BJ (cell line): ENCODE data around the gene DOCK10. TPM values are rescaled to one million over a fixed set of nuclear protein-coding genes. Genes with fewer than 3 reads are reported as not detected.

Experiments used
- CTCF ChIA-PET: fragments of 350-600 bp; formaldehyde crosslinking; extraction: SDS; loops from one replicate; lab custom pipeline; 2021; ENCODE audit warnings: antibody characterized with exemption, inconsistent platforms; lab: Yijun Ruan, JAX
- POLR2A ChIA-PET: fragments of 300-600 bp; sonication (Branson Sonifier 250); formaldehyde crosslinking; extraction: SDS; loops from one replicate; lab custom pipeline; 2021; ENCODE audit warnings: antibody characterized with exemption; lab: Charles Lee
- DNase-seq: peaks from one replicate; pipeline ENCODE4 v3.0.0-alpha.2; 2011; ENCODE audit warnings: low read depth
- H3K27me3 ChIP-seq: 2 replicates; pipeline ENCODE4 v1.6.0; 2011; ENCODE audit warnings: low read length; ENCODE audit not compliant: control insufficient read depth, insufficient read depth
- H3K36me3 ChIP-seq: 2 replicates; pipeline ENCODE4 v1.5.1; 2011; ENCODE audit warnings: low read length; ENCODE audit not compliant: control insufficient read depth, insufficient read depth
- H3K4me3 ChIP-seq: 2 replicates; pipeline ENCODE4 v1.5.1; 2011; ENCODE audit warnings: low read depth, mild to moderate bottlenecking, control low read depth, low read length
- CTCF ChIP-seq: IDR thresholded peaks from 2 replicates; pipeline ENCODE4 v1.5.1; 2011; ENCODE audit warnings: low read depth, mild to moderate bottlenecking, control low read depth, inconsistent platforms, low read length, moderate library complexity; ENCODE audit not compliant: insufficient read depth
- polyA plus RNA-seq: library from polyadenylated mRNA; depleted of rRNA; stranded (reverse); fragments of >200 nt; gene quantifications from 2 replicates; pipeline ENCODE4 v1.2.3, GENCODE V29; 2011

The DOCK10 gene
- polyA plus RNA-seq, 1 experiment: 62.7 TPM

GRCh38 chr2:225042800-225043167, 516 bp upstream of the DOCK10 start:
- CTCF ChIA-PET: interaction anchor here (1.4 kb wide), 1 partner anchor 18 kb away, joined by 4 read pairs; no protein-coding TSS in a partner anchor
- TF ChIP-seq CTCF: no peak

GRCh38 chr2:225041207-225041850, 939 bp downstream of the DOCK10 start:
- Histone ChIP-seq H3K36me3 (peaks cover 2% of the 10 kb centered on the region; the same call in 1 of the 2 replicates), H3K27me3 (no peaks in the 10 kb centered on the region), H3K4me3 (peak overlapping the region; percentile 87)
- ChIA-PET POLR2A (no interaction called here), CTCF (interaction anchor here (0.6 to 0.7 kb wide), 2 partner anchors 8 to 32 kb away, joined by 3 read pairs; no protein-coding TSS in a partner anchor)
- no peak for DNase-seq
- no peak for TF ChIP-seq CTCF

More at GRCh38 chr2:225042800-225043167, 516 bp upstream of the DOCK10 start:
- peak overlapping the region; percentile 87 for H3K4me3 ChIP-seq
- H3K27me3 ChIP-seq: no peaks in the 10 kb centered on the region
- DNase-seq: no peak
- peaks cover 2% of the 10 kb centered on the region; the same call in 1 of the 2 replicates for H3K36me3 ChIP-seq
- POLR2A ChIA-PET: interaction anchor here (0.6 kb wide), 1 partner anchor 15 kb away, joined by 3 read pairs; no protein-coding TSS in a partner anchor

GRCh38 chr2:225040856-225041206, 1.4 kb downstream of the DOCK10 start:
- POLR2A ChIA-PET: no interaction called here
- no peak for TF ChIP-seq CTCF
- DNase-seq: no peak
- Histone ChIP-seq H3K4me3 (peak overlapping the region; percentile 87), H3K27me3 (no peaks in the 10 kb centered on the region), H3K36me3 (peaks cover 2% of the 10 kb centered on the region; the same call in 1 of the 2 replicates)
- CTCF ChIA-PET: interaction anchor here (0.8 kb wide), 1 partner anchor 263 kb away, joined by 3 read pairs; no protein-coding TSS in a partner anchor

GRCh38 chr2:225040142-225040541, 2.1 kb downstream of the DOCK10 start:
- Histone ChIP-seq H3K27me3 (no peaks in the 10 kb centered on the region), H3K36me3 (peaks cover 2% of the 10 kb centered on the region; the same call in 1 of the 2 replicates), H3K4me3 (no peak overlapping the region; the same call in 1 of the 2 replicates)
- POLR2A ChIA-PET: no interaction called here
- no peak for TF ChIP-seq CTCF
- CTCF ChIA-PET: interaction anchor here (0.8 kb wide), 1 partner anchor 262 kb away, joined by 3 read pairs; no protein-coding TSS in a partner anchor
- no peak for DNase-seq

DNA sequence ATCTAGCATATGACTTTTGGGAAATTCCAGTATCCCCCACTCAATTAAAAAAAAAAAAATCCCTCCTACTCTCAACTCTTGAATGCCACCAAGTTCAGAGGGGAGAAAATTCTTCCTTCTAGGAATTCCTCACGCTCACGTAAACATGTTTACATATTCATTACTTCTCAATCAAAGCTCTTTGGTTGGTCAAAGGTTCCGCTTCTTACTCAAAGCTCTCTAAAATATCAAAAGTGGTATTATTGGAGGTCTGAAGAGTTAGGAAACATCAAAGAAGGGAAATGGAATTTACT, 4.1 kb downstream of the DOCK10 start:
- CTCF ChIA-PET: no interaction called here
- no peak for DNase-seq
- no peak overlapping the region for H3K4me3 ChIP-seq
- TF ChIP-seq CTCF: no peak
- no peaks in the 10 kb centered on the region for H3K27me3 ChIP-seq
- POLR2A ChIA-PET: no interaction called here
- H3K36me3 ChIP-seq: peaks cover 2% of the 10 kb centered on the region; the same call in 1 of the 2 replicates
